ENCODE measurements around the gene CHST11. TPM values are rescaled to one million over a fixed set of nuclear protein-coding genes. Genes with fewer than 3 reads are reported as not detected.

CHST11 gene
- total and polyA plus RNA-seq, 2 donors: 4.7 to 10.0 TPM

DNA sequence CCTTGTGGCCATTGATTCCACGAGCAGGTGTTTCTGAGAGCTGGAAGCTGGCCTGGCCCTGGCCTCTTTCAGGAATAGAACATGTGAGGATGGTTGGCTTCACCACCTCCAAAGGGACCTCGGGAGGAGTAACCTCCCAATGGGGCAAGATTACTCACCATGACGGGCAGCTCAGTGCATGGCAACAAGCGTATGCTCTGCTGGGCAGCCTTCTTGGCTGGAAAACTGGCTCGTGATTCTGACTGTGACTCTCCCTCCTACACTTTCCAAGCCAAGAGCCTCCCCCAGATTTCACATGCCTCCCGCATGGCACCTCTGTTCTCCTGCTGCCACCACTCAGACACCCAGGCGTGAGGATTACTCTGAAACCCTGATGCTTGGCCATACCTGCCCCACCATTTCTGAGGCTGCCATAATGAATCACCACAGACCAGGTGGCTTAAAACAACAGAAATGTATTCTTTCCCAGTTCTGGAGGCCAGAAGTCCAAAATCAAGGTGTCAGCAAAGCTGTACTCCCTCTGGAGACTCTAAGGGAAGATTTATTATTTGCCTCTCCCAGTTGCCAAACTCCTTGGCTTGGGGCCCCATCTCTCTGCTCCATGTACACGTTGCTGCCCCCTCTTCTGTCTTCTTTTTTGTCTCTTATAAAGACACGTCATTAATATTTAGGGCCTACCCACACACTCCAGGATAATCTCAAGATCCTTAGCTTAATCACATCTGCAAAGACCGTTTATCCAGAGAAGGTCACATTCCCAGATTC is 215.9 kb downstream of the CHST11 start:
- Histone ChIP-seq H3K36me3 (ENCODE audit: insufficient read depth) (no peaks in the 10 kb centered on the region), H3K27ac (ENCODE audit: low read depth) (no peak overlapping the region), H3K4me3 (ENCODE audit: low read depth, low read length) (no peak overlapping the region), H3K4me1 (ENCODE audit: insufficient read depth) (no peaks in the 10 kb centered on the region)
- no peak for DNase-seq (ENCODE audit: extremely low spot score)
- WGBS: 78% methylated on average over 10 of the region's 10 CpGs

DNA sequence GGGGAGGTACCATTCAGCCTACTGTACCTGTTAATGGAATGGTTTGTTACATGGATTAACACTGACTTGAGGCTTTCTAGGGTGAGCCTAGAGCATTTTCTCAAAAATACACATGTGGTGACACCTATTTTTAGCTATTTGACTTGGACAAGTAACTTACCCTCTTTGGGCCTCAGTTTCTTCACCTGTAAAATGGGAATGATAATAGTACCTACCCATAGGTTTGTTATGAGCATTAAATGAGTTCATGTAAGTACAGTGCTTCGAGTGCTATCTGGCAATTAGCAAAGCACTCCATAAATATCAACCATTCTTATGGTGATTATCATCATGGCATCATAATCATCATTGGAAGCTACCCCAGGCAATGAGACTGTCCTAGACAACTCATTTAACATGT is 216.5 kb downstream of the CHST11 start:
- no peak overlapping the region for H3K4me3 ChIP-seq (ENCODE audit: low read depth, low read length)
- WGBS: 90% methylated on average over 1 of the region's 1 CpG
- no peaks in the 10 kb centered on the region for H3K4me1 ChIP-seq (ENCODE audit: insufficient read depth)
- no peaks in the 10 kb centered on the region for H3K36me3 ChIP-seq (ENCODE audit: insufficient read depth)
- no peak for DNase-seq (ENCODE audit: extremely low spot score)
- H3K27ac ChIP-seq (ENCODE audit: low read depth): no peak overlapping the region

DNA sequence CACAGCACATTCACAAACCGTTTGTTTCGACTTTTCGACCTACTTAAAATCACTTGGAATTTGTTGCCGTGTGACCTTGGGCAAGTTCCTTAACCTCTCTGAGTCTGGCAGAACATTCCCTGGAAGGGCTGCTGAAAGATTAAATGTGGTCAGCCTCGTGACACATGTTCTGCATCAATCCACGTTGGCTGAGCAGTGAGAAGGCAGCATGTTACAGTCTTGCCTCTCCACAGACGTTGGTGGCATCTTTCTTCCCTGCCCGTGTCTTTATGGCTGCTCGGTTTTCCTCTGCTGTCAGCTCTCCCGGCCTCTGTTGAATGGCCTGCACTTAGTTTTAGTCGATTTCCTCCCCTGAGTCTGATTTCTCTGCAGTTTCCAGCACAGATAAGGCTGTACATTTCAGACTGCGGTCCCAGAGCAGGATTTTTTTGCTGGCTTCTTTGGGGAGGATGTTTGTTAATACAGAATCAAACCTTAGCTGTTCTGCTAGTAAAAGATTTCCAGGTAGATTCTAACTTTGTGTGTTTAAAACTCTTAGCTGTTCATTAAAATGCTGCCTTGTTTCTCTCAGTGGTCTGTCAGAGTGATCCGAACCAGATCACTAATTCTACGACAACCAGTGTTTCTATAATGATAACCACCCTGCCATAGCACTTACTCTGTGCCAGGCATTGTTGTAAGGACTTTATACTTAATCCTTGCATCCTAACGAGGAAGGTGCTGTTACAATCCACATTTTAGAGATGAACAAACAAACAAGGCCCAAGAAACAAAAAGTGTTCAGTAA is 217.1 kb downstream of the CHST11 start:
- no peak overlapping the region for H3K4me3 ChIP-seq (ENCODE audit: low read depth, low read length)
- no peak overlapping the region for H3K27ac ChIP-seq (ENCODE audit: low read depth)
- H3K4me1 ChIP-seq (ENCODE audit: insufficient read depth): no peaks in the 10 kb centered on the region
- no peaks in the 10 kb centered on the region for H3K36me3 ChIP-seq (ENCODE audit: insufficient read depth)
- 57% methylated on average over 15 of the region's 15 CpGs for WGBS
- no peak for DNase-seq (ENCODE audit: extremely low spot score)

DNA sequence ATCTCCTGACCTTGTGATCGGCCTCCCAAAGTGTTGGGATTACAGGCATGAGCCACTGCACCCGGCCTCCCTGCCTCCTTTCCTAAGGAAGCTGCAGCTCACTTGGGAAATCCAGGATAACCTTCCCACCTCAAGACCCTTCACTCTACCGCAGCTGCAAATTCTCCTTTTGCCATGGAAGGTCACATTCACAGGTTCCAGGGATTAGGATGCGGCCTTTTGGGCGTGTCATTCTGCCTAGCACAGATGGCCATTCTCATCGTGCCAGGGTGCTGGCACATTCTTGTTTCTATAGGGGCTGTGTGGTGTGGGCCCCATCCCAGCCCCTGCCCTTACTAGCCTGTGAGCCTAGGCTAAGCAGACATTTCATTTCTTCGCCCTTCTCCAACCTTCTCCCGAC is 219.9 kb downstream of the CHST11 start:
- DNase-seq (ENCODE audit: extremely low spot score): no peak
- H3K4me1 ChIP-seq (ENCODE audit: insufficient read depth): no peaks in the 10 kb centered on the region

DNA sequence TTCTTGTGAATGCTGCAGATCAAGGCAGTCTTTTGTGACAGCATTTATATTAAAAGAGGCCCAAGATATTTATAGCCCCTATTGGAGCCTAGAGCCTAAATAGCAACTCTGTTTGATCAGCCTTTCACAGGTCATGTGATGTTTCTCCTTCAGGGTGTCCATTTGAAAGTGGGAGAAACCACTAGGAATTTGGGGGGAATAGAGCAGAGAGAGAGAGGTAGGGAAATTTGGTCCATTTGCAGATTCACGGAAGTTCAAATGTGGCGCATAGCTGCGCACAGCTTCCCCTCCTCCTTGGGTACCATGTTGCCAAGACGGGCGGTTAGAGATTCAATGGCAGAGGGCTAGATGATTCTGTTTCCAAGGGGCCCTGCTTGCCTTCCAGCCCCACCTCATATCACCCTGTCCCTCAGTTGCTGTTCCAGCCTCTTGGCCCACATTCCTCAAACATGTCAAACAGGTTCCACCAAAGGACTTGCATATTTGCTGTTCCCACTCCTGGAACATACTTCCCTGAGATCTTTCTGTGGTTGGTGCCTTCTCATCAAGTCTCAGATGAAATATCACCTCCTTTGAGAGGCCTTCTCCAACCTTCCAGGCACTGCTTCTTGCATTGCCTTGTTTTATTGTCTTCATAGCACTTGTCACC is 220.8 kb downstream of the CHST11 start:
- H3K4me3 ChIP-seq (ENCODE audit: low read depth, low read length): no peak overlapping the region
- WGBS: 97% methylated on average over 5 of the region's 5 CpGs
- DNase-seq (ENCODE audit: extremely low spot score): no peak
- no peaks in the 10 kb centered on the region for H3K36me3 ChIP-seq (ENCODE audit: insufficient read depth)
- no peak overlapping the region for H3K27ac ChIP-seq (ENCODE audit: low read depth)
- H3K4me1 ChIP-seq (ENCODE audit: insufficient read depth): no peaks in the 10 kb centered on the region

More for the DNA sequence above, 219.9 kb downstream of the CHST11 start:
- H3K27ac ChIP-seq (ENCODE audit: low read depth): no peak overlapping the region
- 96% methylated on average over 8 of the region's 8 CpGs for WGBS
- no peaks in the 10 kb centered on the region for H3K36me3 ChIP-seq (ENCODE audit: insufficient read depth)
- no peak overlapping the region for H3K4me3 ChIP-seq (ENCODE audit: low read depth, low read length)

DNA sequence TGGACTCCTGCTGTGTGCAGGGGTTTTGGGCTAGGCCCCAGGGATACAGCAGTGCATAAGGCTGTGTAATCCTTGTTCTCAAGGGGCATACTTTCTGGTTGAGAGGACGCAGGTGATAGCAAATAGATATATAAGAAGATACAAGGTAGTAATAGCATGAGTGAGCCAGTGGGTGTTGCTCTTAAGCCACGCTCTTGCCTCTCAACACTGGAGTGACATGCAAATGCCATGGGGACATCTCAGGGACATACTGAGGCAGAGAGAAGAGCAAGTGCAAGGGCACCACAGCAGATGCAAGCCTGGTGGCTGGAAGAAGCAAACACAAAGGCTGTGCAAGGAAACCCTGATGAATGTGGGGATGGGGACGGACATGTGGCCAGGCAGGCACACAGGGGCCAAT is 223.3 kb downstream of the CHST11 start:
- no peak for DNase-seq (ENCODE audit: extremely low spot score)
- no peaks in the 10 kb centered on the region for H3K4me1 ChIP-seq (ENCODE audit: insufficient read depth)
- WGBS: 94% methylated on average over 3 of the region's 3 CpGs
- no peak overlapping the region for H3K4me3 ChIP-seq (ENCODE audit: low read depth, low read length)
- H3K27ac ChIP-seq (ENCODE audit: low read depth): no peak overlapping the region
- no peaks in the 10 kb centered on the region for H3K36me3 ChIP-seq (ENCODE audit: insufficient read depth)

DNA sequence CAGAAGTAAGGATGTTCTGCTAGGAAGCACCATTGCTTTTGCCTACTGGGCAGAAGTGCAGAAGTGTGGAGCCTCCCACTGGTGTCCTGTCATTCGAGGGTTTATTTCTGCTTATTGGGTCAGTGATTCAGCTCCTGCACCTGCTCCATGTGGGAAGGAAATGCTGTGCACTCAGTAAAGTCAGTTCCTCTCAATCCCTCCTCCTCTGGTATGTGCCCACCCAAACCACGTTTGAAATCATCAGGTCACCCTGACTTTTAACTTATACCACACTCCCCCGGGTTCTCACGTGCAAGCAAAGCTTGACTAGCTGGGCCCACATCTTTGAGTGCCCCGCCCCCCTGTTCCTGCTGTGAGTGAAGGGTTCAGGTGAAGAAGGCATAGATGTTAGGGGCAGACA is 223.7 kb downstream of the CHST11 start:
- DNase-seq (ENCODE audit: extremely low spot score): no peak
- no peaks in the 10 kb centered on the region for H3K36me3 ChIP-seq (ENCODE audit: insufficient read depth)
- H3K4me3 ChIP-seq (ENCODE audit: low read depth, low read length): no peak overlapping the region
- H3K4me1 ChIP-seq (ENCODE audit: insufficient read depth): no peaks in the 10 kb centered on the region
- no peak overlapping the region for H3K27ac ChIP-seq (ENCODE audit: low read depth)
- WGBS: 82% methylated on average over 5 of the region's 5 CpGs

DNA sequence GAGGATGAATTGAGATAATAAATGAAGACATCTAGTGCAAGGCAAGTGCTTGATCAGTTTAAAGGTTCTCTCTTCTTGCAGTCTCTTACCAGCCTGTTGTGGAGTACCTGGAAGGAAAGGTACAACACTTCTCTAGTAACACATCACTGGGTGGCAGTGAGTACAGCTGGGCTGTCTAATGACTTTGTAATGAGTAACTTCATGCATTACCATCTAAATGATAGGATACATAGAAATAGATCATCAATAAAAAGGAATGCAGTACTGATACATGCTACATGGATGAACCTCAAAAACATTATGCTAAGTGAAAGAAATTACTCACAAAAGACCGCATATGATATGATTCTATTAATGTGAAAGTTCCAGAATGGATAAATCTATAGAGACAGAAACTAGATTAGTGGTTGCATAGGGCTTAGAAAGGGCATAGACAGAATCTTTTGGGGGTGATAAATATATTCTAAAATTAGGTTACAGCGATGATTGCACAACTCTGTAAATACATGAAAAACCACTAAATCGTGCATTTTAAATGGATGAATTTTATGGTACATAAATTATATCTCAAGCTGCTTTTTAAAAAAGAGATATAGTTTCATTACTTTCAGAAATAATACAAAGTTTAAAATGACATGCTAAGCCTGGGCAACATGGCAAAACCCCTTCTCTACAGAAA is 224.4 kb downstream of the CHST11 start:
- Histone ChIP-seq H3K36me3 (ENCODE audit: insufficient read depth) (no peaks in the 10 kb centered on the region), H3K4me3 (ENCODE audit: low read depth, low read length) (no peak overlapping the region), H3K4me1 (ENCODE audit: insufficient read depth) (peaks cover under 1% of the 10 kb centered on the region), H3K27ac (ENCODE audit: low read depth) (no peak overlapping the region)
- no peak for DNase-seq (ENCODE audit: extremely low spot score)
- 84% methylated on average over 3 of the region's 3 CpGs for WGBS

DNA sequence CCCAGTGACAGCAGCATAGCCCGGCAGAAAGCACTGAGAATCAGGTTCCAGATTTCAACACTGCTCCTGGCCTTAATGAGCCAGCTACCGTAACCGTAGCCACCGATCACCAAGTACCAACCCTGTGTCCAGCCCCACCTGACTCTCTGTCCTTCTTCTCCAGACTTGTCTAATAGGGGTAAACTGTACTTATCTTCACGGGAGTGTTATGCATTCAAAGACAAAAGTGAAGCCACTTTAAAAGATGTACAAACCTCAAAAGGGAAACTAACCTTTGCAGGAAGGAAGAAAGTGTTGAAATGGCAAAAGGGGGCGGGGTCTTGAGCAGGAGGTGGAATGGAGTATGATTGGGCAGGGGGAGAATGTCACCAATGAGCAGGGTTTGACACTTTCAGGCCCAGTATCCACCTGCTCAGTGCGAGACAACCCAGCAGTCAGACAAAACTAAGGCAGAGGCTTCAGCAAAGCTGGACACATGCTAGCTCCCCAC is 226.1 kb downstream of the CHST11 start:
- Histone ChIP-seq H3K27ac (ENCODE audit: low read depth) (no peak overlapping the region), H3K4me3 (ENCODE audit: low read depth, low read length) (no peak overlapping the region), H3K36me3 (ENCODE audit: insufficient read depth) (no peaks in the 10 kb centered on the region), H3K4me1 (ENCODE audit: insufficient read depth) (peaks cover 1% of the 10 kb centered on the region)
- DNase-seq (ENCODE audit: extremely low spot score): no peak
- WGBS: 85% methylated on average over 7 of the region's 7 CpGs

DNA sequence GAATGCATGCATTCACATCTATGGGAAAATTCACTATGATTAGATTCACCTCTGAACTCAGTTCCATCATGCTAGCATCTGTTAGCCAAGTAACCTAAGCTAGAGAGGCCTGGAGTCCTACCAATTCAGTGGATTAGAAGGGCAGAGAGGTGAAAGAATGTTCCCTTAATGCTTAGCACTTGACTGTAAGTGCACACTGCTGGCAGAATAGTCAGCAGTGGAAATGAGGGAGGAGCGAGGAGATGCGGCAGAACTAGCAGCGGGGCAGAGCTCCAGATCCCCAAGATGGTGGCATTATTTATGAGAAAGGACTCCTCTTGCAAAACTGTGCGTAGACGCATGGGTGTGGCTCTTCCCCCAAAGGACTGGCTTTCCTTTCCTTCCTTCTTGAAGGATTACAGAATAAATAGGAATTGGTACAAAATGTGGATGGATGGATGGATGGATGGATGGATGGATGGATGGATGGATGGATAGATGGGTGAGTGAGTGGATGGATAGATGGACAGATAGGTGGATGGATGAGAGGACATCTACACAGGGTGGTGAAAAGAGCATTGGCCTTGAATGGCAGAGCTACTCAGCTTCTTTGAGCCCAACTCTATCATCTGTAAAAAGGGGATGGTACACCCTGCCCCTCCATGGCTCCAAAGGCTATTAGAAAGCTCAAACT is 227.2 kb downstream of the CHST11 start:
- Histone ChIP-seq H3K4me3 (ENCODE audit: low read depth, low read length) (no peak overlapping the region), H3K27ac (ENCODE audit: low read depth) (no peak overlapping the region), H3K36me3 (ENCODE audit: insufficient read depth) (no peaks in the 10 kb centered on the region), H3K4me1 (ENCODE audit: insufficient read depth) (peaks cover 1% of the 10 kb centered on the region)
- 90% methylated on average over 5 of the region's 5 CpGs for WGBS
- no peak for DNase-seq (ENCODE audit: extremely low spot score)

DNA sequence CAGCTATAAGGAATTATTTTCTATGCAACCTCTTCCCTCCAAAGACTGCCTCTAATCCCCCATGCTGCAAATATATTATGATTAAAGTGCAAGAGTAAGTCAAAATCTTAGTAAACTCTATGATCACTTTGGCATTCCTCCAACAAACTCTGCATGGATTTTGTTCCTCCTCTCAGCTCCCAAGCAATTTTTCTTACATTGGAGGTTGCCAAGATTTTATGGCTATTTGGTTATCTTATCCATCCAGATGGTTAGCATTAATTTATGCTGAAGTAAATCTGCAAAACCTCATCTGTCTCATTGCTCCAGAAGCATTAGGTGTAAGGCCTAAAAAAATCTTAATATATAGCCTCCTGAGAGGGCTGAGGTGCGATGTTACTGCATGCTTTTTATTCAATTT is 228.1 kb downstream of the CHST11 start:
- DNase-seq (ENCODE audit: extremely low spot score): peak; percentile 72
- Histone ChIP-seq H3K4me1 (ENCODE audit: insufficient read depth) (peaks cover 1% of the 10 kb centered on the region), H3K27ac (ENCODE audit: low read depth) (no peak overlapping the region), H3K36me3 (ENCODE audit: insufficient read depth) (no peaks in the 10 kb centered on the region), H3K4me3 (ENCODE audit: low read depth, low read length) (no peak overlapping the region)
- 56% methylated on average over 1 of the region's 1 CpG for WGBS

DNA sequence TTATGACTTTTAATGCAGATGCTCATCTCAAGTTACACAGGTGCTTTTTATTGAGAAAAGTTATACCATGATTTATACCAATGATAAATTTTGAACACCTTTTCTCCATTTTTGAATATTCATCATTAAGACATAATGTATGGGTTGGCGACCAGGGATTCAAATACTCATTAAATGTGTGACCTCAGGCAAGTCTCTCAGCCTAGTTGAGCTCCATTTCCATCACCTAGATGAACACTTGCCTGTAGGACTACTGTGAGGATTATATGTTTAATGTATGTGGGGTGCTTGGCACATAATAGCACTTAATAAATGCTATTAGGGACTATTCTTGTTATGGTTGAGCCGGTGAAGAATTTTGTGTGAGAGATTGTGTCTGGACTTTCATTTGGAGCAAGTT is 228.6 kb downstream of the CHST11 start:
- Histone ChIP-seq H3K4me3 (ENCODE audit: low read depth, low read length) (no peak overlapping the region), H3K4me1 (ENCODE audit: insufficient read depth) (peaks cover 1% of the 10 kb centered on the region), H3K36me3 (ENCODE audit: insufficient read depth) (no peaks in the 10 kb centered on the region), H3K27ac (ENCODE audit: low read depth) (no peak overlapping the region)
- 76% methylated on average over 2 of the region's 2 CpGs for WGBS
- DNase-seq (ENCODE audit: extremely low spot score): no peak

DNA sequence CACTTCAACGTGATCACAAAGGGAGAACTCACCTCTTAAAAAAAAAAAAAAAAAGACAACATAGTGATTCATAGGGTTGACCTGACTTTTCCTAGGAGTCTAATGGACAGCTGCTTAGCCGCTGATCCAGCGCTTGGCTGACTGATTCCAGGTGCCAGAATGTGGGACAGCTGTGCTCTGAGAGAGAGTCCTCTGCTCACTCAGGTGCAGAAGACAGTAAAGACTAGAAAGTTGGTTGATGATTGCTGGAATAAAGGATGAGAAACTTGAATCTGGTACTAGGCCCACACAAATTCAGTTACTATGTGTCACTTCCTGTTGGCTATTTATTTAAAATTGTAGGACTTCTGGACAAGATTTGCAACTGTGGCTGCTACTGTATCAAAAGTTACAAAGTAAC is 229.4 kb downstream of the CHST11 start:
- WGBS: 97% methylated on average over 3 of the region's 3 CpGs
- DNase-seq (ENCODE audit: extremely low spot score): no peak
- Histone ChIP-seq H3K27ac (ENCODE audit: low read depth) (no peak overlapping the region), H3K36me3 (ENCODE audit: insufficient read depth) (no peaks in the 10 kb centered on the region), H3K4me1 (ENCODE audit: insufficient read depth) (peaks cover 1% of the 10 kb centered on the region), H3K4me3 (ENCODE audit: low read depth, low read length) (no peak overlapping the region)
